ENCODE measurements around the gene MMP21.

DNA sequence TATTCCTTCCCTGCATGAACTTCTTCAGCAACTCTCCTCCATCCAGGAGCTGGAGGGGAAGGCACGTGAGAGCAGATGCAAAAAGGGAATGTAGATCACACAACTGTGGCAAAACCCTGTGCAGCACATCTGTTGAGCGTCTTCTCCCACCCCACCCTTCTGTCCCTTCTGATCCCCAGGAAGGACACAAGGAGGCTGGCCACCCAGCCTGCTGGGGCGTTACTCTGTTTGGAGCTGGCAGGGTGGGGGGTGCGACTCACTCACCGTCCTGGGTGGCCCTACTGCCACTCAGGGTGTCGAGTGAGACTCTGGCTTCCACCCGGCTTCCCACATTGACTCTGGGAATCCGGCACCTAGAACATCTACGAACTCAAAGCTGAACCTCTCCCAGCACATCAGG, 10.2 kb upstream of the MMP21 start:
- TF ChIP-seq, protein P1, sequence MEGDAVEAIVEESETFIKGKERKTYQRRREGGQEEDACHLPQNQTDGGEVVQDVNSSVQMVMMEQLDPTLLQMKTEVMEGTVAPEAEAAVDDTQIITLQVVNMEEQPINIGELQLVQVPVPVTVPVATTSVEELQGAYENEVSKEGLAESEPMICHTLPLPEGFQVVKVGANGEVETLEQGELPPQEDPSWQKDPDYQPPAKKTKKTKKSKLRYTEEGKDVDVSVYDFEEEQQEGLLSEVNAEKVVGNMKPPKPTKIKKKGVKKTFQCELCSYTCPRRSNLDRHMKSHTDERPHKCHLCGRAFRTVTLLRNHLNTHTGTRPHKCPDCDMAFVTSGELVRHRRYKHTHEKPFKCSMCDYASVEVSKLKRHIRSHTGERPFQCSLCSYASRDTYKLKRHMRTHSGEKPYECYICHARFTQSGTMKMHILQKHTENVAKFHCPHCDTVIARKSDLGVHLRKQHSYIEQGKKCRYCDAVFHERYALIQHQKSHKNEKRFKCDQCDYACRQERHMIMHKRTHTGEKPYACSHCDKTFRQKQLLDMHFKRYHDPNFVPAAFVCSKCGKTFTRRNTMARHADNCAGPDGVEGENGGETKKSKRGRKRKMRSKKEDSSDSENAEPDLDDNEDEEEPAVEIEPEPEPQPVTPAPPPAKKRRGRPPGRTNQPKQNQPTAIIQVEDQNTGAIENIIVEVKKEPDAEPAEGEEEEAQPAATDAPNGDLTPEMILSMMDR (IDR thresholded peaks at IDR 0.05), result no peak
- no peak for TF ChIP-seq POLR2A (IDR thresholded peaks at IDR 0.05)
